GM12865 (cell line): Measurements from ENCODE around the gene HIPK3.
"Not testable (repeated sequence)": the region's sequence is repeated elsewhere in the genome, so short reads cannot be mapped to it uniquely, and the experiment has no call there.

Experiments
- DNase-seq: peaks from one replicate; pipeline ENCODE4 v3.0.0; 2010; ENCODE audit warnings: low read depth
- H3K4me3 ChIP-seq: 2 replicates; pipeline ENCODE4 v1.5.1; 2011; ENCODE audit warnings: mild to moderate bottlenecking, low read depth, low read length, control low read depth
- CTCF ChIP-seq: IDR thresholded peaks from 2 replicates; pipeline ENCODE4 v1.5.1; 2011; ENCODE audit warnings: low read length, control low read depth, low read depth, inconsistent platforms; ENCODE audit not compliant: insufficient read depth; ENCODE audit errors: missing control alignments

The HIPK3 gene

GRCh38 chr11:33259869-33260268 lies 2.7 kb downstream of the HIPK3 start:
- H3K4me3 ChIP-seq: peak overlapping the region; percentile 97
- DNase-seq: no peak
- no peak for TF ChIP-seq CTCF

GRCh38 chr11:33261350-33261749 lies 4.2 kb downstream of the HIPK3 start:
- not testable (repeated sequence) for DNase-seq, H3K4me3 ChIP-seq

- no peak overlapping the region for H3K4me3 ChIP-seq
- DNase-seq: peak; percentile 12
- TF ChIP-seq CTCF: no peak
Observed at GRCh38 chr11:33262011-33262645, 4.9 kb downstream of the HIPK3 start.

GRCh38 chr11:33263549-33263948 lies 6.4 kb downstream of the HIPK3 start:
- no peak for TF ChIP-seq CTCF
- DNase-seq: no peak
- no peak overlapping the region for H3K4me3 ChIP-seq

GRCh38 chr11:33264926-33265325 lies 7.7 kb downstream of the HIPK3 start:
- no peak overlapping the region for H3K4me3 ChIP-seq
- TF ChIP-seq CTCF: no peak
- no peak for DNase-seq

- DNase-seq: no peak
- no peak overlapping the region for H3K4me3 ChIP-seq
- no peak for TF ChIP-seq CTCF
Observed at GRCh38 chr11:33266393-33267215, 9.4 kb downstream of the HIPK3 start.

GRCh38 chr11:33268945-33269540 lies 11.9 kb downstream of the HIPK3 start:
- H3K4me3 ChIP-seq: no peak overlapping the region
- TF ChIP-seq CTCF: no peak
- DNase-seq: no peak
